ENCODE data around the gene CSF1.

CSF1 gene

DNA sequence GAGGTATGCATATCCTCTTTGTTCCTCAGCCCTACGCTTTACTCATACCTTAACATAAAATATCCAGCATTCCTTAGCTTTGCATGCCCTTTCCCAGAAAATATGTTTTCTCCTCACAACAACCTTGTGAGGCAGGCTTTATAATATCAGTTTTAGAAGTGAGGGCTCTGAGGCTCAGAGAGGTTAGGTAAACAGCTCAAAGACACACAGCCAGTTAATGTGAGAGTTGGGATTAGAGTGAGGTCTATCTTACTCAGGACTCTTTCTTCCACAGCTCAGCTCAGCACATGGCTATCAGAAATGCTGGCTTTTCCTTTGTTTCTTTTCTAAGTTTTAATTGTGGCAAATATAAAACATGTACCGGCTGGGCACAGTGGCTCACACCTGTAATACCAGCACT, 27.9 kb downstream of the CSF1 start:
- DNase-seq (ENCODE audit: low read depth), result no peak
- H3K4me3 ChIP-seq (ENCODE audit: low read length), result no peak overlapping the region
- TF ChIP-seq, protein P1, sequence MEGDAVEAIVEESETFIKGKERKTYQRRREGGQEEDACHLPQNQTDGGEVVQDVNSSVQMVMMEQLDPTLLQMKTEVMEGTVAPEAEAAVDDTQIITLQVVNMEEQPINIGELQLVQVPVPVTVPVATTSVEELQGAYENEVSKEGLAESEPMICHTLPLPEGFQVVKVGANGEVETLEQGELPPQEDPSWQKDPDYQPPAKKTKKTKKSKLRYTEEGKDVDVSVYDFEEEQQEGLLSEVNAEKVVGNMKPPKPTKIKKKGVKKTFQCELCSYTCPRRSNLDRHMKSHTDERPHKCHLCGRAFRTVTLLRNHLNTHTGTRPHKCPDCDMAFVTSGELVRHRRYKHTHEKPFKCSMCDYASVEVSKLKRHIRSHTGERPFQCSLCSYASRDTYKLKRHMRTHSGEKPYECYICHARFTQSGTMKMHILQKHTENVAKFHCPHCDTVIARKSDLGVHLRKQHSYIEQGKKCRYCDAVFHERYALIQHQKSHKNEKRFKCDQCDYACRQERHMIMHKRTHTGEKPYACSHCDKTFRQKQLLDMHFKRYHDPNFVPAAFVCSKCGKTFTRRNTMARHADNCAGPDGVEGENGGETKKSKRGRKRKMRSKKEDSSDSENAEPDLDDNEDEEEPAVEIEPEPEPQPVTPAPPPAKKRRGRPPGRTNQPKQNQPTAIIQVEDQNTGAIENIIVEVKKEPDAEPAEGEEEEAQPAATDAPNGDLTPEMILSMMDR (IDR thresholded peaks at IDR 0.05; ENCODE audit: insufficient read depth, low read depth, low read length, missing control alignments), result no peak

DNA sequence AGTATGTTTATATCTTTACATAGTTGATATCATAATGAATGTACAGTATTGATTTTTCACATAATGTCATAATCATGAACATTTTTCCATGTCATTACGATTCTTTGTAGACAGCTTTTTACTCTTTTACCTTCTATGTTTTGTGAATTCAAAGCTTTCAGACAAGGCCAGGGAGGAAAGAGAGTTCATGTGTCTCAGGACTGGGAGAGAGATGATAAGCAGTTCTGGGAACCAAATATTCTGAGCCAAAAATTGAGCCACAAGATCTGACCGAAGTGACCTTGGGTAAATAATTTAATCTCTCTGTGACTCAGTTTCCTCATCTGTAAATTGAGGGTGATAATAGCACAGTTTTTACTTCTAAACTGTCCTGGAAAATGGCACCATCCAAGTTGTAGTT, 31.8 kb downstream of the CSF1 start:
- H3K4me3 ChIP-seq (ENCODE audit: low read length), result no peak overlapping the region
- no peak for DNase-seq (ENCODE audit: low read depth)

DNA sequence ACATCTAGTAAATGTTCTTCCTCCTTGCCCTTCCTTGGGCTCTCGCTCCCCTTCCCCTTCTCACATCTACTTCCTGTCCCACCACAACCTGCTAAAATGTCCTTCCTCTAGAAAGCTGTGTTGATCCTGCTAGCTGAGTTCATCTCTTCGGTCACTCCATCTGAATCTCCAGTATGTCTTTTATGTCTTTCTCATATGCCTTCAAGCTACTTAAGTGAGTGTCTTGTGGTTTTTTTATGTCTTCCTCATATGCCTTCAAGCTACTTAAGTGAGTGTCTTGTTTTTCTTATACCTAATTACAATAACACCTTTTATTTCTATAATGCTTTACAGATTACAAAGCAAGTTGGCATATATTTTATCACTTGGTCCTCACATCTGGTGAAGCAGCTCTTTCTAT, 33.9 kb downstream of the CSF1 start:
- TF ChIP-seq, protein P1 (IDR thresholded peaks at IDR 0.05; ENCODE audit: insufficient read depth, low read depth, low read length, missing control alignments), result no peak
- H3K4me3 ChIP-seq (ENCODE audit: low read length), result no peak overlapping the region
- DNase-seq (ENCODE audit: low read depth), result no peak

More for the DNA sequence above, 31.8 kb downstream of the CSF1 start:
- TF ChIP-seq, protein P1 (IDR thresholded peaks at IDR 0.05; ENCODE audit: insufficient read depth, low read depth, low read length, missing control alignments), result no peak

DNA sequence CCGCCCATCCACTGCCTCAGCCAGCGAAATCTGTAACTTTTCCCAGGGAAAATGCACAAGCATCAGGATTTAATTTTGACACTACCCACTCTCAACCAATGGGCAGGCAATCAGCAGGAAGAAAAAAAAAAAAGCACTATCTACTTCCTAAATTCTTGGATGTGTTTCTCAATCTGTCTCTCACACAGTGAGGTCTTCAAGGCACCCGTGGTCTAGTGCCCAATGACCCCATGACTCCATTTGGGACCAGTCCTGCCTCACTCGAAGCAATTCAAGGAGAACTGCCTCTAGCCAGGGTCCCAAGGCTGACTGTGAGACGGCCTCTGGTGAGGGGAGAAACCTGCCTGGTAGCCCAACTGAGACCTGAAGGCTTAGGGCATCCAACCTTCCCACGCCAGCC, 35.9 kb downstream of the CSF1 start:
- no peak for DNase-seq (ENCODE audit: low read depth)
- TF ChIP-seq, protein P1 (IDR thresholded peaks at IDR 0.05; ENCODE audit: insufficient read depth, low read depth, low read length, missing control alignments), result no peak

DNA sequence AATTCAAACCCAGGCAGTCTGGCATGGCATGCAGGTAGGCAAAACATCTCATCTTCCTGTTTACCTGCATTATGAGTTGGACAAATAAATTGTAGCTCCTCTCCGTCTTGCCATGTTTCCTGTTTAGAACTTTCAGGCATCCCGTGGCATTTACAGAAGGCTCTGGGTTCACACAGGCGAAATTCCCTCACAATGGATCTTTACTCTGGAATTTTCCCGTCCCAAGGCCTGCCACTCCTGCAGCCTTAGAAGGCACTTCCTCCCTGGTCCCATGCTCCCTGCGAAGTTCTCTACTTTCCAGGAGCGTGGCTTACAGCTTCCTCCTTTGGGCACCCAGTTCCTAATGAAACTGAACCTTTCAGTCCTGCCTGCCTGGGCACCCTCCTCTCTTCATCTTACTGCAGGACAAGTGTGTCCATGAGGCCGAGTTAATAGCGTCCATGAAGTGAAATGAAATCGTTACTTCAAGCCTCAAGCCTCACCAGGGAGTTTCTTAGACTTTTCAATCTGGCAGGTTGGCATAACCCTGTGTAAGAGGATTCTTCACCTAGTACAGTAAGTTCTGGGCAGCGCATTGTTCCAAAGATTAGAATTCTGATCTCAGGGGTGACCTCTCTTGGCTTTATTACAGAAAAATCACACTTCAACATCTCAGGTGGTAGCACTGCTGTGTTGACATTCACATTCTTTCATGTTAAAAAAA, 37.1 kb downstream of the CSF1 start:
- DNase-seq (ENCODE audit: low read depth), result no peak
- TF ChIP-seq, protein P1 (IDR thresholded peaks at IDR 0.05; ENCODE audit: insufficient read depth, low read depth, low read length, missing control alignments), result no peak
- no peak overlapping the region for H3K4me3 ChIP-seq (ENCODE audit: low read length)

More for the DNA sequence above, 35.9 kb downstream of the CSF1 start:
- H3K4me3 ChIP-seq (ENCODE audit: low read length), result no peak overlapping the region

DNA sequence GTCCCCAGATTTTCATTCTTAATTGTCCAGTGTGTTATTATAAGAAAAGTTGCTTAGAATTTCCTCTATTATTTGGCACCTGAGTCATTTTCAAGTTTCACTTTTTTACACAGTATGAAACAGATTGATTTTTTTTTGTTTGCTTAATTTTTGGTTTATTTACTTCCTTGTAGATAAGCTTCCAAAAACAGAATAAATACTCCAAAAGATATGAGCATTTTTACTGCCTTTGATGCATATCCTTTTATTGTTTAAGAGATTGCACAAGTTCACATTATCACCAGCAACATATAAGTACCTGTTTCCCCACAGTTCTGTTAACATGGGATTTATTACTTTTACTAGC, 37.6 kb downstream of the CSF1 start:
- no peak for DNase-seq (ENCODE audit: low read depth)
- TF ChIP-seq, protein P1 (IDR thresholded peaks at IDR 0.05; ENCODE audit: insufficient read depth, low read depth, low read length, missing control alignments), result no peak
- H3K4me3 ChIP-seq (ENCODE audit: low read length), result no peak overlapping the region

DNA sequence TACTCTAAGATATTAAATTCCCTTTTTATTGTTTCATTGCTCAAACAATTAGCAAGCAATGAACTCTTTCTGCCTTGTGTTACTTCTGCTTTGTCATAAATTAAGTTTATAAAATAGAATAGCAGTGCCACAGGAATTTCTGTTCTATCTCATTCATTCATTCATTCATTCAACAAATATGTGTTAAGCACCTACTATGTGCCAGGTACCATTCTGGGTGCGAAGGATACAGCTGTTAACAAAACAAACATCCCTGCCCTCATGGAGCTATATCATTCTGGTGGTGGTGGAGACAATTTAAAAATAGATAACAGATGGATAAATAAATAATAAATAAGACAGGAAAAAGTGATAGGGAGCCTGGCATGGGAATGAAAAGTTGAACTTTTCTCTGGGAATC, 39.4 kb downstream of the CSF1 start:
- TF ChIP-seq, protein P1 (IDR thresholded peaks at IDR 0.05; ENCODE audit: insufficient read depth, low read depth, low read length, missing control alignments), result no peak
- DNase-seq (ENCODE audit: low read depth), result no peak
- H3K4me3 ChIP-seq (ENCODE audit: low read length), result no peak overlapping the region

All from epithelial cell of esophagus (primary cell).